ENCODE data around the gene TSPAN12.

TSPAN12 gene

GRCh38 chr7:120828528-120828927 is 29.4 kb downstream of the TSPAN12 start:
- TF ChIP-seq PPARA (CRISPR knock-in tag; IDR thresholded peaks at IDR 0.05; ENCODE audit: borderline replicate concordance) (no peak), ZNF8 (CRISPR knock-in tag; IDR thresholded peaks at IDR 0.05) (no peak), ZNF70 (CRISPR knock-in tag; IDR thresholded peaks at IDR 0.05) (no peak), TSHZ2 (CRISPR knock-in tag; IDR thresholded peaks at IDR 0.05) (no peak), CREB5 (CRISPR knock-in tag; IDR thresholded peaks at IDR 0.05; ENCODE audit: low read depth) (no peak), TCF4 (CRISPR knock-in tag; IDR thresholded peaks at IDR 0.05; ENCODE audit: borderline replicate concordance) (no peak), TOX (CRISPR knock-in tag; IDR thresholded peaks at IDR 0.05; ENCODE audit: borderline replicate concordance) (no peak), POU6F1 (CRISPR knock-in tag; IDR thresholded peaks at IDR 0.05; ENCODE audit: borderline replicate concordance, low read depth) (no peak), OSR1 (CRISPR knock-in tag; IDR thresholded peaks at IDR 0.05) (no peak), ZC3H10 (CRISPR knock-in tag; IDR thresholded peaks at IDR 0.05) (no peak), SNAI2 (CRISPR knock-in tag; IDR thresholded peaks at IDR 0.05) (no peak), CSDC2 (CRISPR knock-in tag; IDR thresholded peaks at IDR 0.05) (no peak), ISL1 (CRISPR knock-in tag; IDR thresholded peaks at IDR 0.05) (no peak), ARNTL (CRISPR knock-in tag; IDR thresholded peaks at IDR 0.05; ENCODE audit: borderline replicate concordance, low read depth) (no peak)
- no peak for ATAC-seq

- TF ChIP-seq ISL1 (CRISPR knock-in tag; IDR thresholded peaks at IDR 0.05) (no peak), POU6F1 (CRISPR knock-in tag; IDR thresholded peaks at IDR 0.05; ENCODE audit: borderline replicate concordance, low read depth) (no peak), TCF4 (CRISPR knock-in tag; IDR thresholded peaks at IDR 0.05; ENCODE audit: borderline replicate concordance) (no peak), ARNTL (CRISPR knock-in tag; IDR thresholded peaks at IDR 0.05; ENCODE audit: borderline replicate concordance, low read depth) (no peak), ZNF8 (CRISPR knock-in tag; IDR thresholded peaks at IDR 0.05) (no peak)
- no peak for ATAC-seq
Measured at GRCh38 chr7:120827371-120828118, 30.4 kb downstream of the TSPAN12 start.

GRCh38 chr7:120825576-120825975 is 32.4 kb downstream of the TSPAN12 start:
- no peak for ATAC-seq
- no peak for TF ChIP-seq ISL1 (CRISPR knock-in tag; IDR thresholded peaks at IDR 0.05)
- no peak for TF ChIP-seq GLIS3 (CRISPR knock-in tag; IDR thresholded peaks at IDR 0.05)
- TF ChIP-seq ZFP3 (CRISPR knock-in tag; IDR thresholded peaks at IDR 0.05) = no peak
- TF ChIP-seq PPARA (CRISPR knock-in tag; IDR thresholded peaks at IDR 0.05; ENCODE audit: borderline replicate concordance) = no peak
- TF ChIP-seq ARNTL (CRISPR knock-in tag; IDR thresholded peaks at IDR 0.05; ENCODE audit: borderline replicate concordance, low read depth) = no peak

GRCh38 chr7:120825152-120825551 is 32.8 kb downstream of the TSPAN12 start:
- ATAC-seq = no peak
- TF ChIP-seq TOX (CRISPR knock-in tag; IDR thresholded peaks at IDR 0.05; ENCODE audit: borderline replicate concordance) = no peak
- TF ChIP-seq CREB5 (CRISPR knock-in tag; IDR thresholded peaks at IDR 0.05; ENCODE audit: low read depth) = no peak
- no peak for TF ChIP-seq OSR1 (CRISPR knock-in tag; IDR thresholded peaks at IDR 0.05)
- no peak for TF ChIP-seq ZFP30 (CRISPR knock-in tag; IDR thresholded peaks at IDR 0.05)
- TF ChIP-seq TCF4 (CRISPR knock-in tag; IDR thresholded peaks at IDR 0.05; ENCODE audit: borderline replicate concordance) = no peak
- no peak for TF ChIP-seq TSHZ2 (CRISPR knock-in tag; IDR thresholded peaks at IDR 0.05)
- TF ChIP-seq ESRRG (CRISPR knock-in tag; IDR thresholded peaks at IDR 0.05) = no peak
- no peak for TF ChIP-seq PATZ1 (CRISPR knock-in tag; IDR thresholded peaks at IDR 0.05; ENCODE audit: borderline replicate concordance)
- TF ChIP-seq BACH2 (CRISPR knock-in tag; IDR thresholded peaks at IDR 0.05; ENCODE audit: borderline replicate concordance) = no peak
- no peak for TF ChIP-seq ZNF8 (CRISPR knock-in tag; IDR thresholded peaks at IDR 0.05)
- no peak for TF ChIP-seq CSDC2 (CRISPR knock-in tag; IDR thresholded peaks at IDR 0.05)

Data from SK-N-SH treated with all-trans-retinoic acid at 6 μM for 48 hours (cell line).